GM18868 (cell line): Measurements from ENCODE around the gene GGNBP2.
"Not testable (repeated sequence)": the region's sequence is repeated elsewhere in the genome, so short reads cannot be mapped to it uniquely, and the experiment has no call there.

Experiments used
- ATAC-seq: cut with Tn5 transposase; IDR thresholded peaks from one replicate; pipeline ENCODE4 v1.9.1; 2021; ENCODE audit warnings: mild to moderate bottlenecking, moderate library complexity; ENCODE audit not compliant: unreplicated experiment

The GGNBP2 gene

DNA sequence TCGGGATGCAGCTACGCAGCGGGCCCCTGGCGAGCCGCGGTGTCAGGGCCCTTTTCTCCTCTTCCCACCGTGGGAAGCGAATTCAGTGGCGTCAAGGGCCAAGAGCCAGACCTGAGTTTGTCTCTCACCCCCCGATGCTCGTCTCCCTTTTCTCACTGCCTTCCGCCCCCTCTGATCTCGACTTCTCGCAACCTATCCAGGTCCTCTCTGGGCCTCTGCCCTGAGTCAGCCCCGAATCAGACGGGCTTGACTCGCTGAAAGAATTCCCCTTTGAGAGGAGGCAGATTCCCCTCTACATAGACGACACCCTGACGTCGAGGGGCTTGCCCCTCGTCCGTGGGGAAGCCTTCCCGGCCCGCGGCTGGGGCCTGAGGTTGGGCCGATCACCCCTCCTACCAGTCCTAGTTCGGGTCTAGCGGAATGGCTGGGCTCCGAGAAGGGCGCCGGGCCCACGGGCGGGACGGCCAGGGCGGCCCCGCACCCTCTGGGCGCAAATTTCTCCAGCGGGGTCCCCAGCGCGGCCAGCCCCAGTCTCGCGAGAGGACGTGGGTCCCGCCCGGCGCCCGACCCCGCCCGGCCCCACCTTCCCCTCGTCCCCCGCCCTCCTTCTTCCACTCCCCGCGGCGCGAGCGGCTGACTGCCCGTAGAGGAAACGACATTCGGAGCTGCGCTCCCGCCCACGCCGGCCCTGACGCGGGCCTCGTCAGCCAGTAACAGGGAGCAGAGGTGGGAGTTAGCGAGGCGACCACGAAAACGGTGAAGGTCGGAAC, at the start of gene GGNBP2:
GGNBP2 (plus strand) TSS at position 613 of the 770 bp plus-strand sequence. CDS start 806 bp downstream, outside the sequence.
- peak; percentile 54 for ATAC-seq

- no peak for ATAC-seq
Measured at GRCh38 chr17:36495076-36495578, 49.6 kb upstream of the GGNBP2 start.

DNA sequence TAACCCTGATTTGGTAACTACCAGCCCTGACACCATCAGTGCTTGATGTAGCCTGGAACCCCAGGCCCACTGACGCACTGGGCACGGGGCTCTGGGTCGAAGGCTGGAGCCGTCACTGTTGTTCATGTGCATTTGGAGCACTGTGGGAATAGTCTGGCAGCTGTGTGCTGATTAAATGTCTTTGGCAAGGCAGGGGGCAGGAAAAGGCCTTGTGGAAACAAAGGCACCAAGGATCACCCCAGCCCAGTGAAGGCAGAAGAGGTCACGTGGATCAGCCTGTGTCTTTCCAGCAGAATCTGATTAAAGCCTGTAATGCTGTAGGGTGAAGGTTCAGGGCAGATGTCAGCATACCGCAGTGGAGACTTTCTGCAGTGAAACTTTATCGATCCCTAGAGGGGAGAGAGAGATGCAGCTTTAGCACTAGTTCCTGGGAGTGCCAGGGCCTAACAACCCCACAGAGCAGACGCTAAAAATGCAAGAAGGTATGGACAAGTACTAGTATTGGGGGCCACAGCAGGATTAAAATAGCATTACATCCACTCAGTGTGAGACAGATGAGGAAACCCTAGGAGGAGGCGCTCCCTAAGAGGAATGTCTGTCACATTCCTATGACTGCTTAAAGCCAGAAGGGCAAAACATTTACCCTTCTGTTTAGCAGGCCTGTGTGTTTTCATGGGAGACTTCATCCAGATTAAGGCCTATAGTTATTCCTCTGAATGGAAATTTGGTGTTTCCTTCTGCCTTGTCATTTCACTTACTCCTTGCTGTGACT, 48.5 kb upstream of the GGNBP2 start:
- no peak for ATAC-seq

- no peak for ATAC-seq
Measured at GRCh38 chr17:36498155-36498554, 46.6 kb upstream of the GGNBP2 start.

GRCh38 chr17:36498560-36499300, 46.0 kb upstream of the GGNBP2 start:
- ATAC-seq: no peak

DNA sequence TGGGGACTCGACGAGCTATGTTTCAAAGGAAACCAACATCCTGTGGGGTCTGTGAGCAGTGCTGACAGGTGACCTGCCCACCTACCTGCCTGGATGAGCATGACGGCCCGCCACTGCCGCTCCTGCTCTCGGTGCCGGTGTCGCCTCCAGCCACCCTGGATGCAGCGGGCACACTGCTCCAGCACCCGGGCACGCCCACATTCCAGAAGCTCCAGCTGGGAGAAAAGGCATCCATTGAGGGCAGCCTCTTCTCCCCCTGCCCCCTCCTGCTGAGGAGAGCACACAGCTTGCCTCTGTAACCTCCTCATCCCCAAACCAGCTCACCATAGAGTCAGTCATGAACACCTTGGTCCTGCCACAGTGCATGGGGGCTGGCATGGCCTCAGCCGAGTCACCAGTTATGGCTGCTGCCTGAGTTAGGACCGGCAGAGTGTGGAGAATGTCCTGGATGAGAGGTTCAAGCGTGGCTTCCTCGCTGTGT, 43.9 kb upstream of the GGNBP2 start:
- no peak for ATAC-seq

DNA sequence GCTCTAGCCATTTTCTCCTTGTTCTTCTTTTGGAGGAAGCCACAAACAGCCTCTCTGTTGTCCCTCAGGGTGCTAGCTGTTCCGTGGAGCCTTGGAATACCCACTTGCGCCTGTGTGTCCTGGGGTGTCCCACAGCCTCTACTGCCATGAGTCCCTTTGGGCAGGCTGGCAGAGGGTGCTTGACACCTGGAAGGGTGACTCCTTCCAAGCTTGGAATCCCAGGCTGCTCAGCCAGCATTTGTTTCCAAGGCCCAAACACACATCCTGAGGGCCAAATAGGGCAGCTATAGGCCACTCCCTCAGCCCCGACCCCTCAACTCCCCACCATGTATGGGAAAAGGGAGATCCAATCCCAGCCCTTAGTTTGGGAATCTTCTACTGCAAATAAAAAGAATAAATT, 43.4 kb upstream of the GGNBP2 start:
- no peak for ATAC-seq

- ATAC-seq: no peak
Measured at GRCh38 chr17:36501963-36502362, 42.8 kb upstream of the GGNBP2 start.

DNA sequence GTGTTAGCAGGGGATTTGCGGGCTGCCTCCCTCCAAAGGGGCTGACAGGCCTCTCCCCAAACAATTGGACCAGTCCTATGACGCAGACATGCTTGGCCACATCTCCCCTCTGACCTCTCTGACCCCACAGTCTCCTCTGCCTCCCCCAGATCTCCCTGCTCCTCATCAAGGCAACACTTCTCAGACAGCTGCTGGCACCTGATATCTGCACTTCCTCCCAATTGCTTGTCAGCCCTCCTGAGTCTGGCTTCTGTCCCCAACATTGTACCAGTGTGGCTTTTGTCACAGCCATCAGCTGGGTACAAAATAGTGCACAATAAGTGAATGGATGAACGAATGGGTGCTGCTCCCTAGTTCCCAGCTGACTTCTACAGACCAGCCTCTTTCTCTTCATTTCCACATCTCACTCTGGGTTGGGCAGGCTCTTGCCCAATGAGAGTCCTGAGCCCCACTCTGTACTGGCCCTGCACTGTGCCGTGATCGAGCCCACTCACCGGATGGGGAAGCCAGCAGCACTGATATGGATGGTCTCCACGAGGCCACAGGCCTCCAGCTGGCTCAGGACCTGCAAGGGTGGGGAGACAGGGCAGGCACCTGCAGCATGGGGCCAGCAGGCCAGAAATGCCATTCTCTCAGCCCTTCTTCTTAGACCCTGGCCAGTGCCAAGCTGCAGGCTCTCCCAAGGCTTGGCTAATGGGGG, 41.1 kb upstream of the GGNBP2 start:
- ATAC-seq: no peak

- no peak for ATAC-seq
Measured at GRCh38 chr17:36504156-36504545, 40.6 kb upstream of the GGNBP2 start.

GRCh38 chr17:36505171-36505570, 39.5 kb upstream of the GGNBP2 start:
- no peak for ATAC-seq

DNA sequence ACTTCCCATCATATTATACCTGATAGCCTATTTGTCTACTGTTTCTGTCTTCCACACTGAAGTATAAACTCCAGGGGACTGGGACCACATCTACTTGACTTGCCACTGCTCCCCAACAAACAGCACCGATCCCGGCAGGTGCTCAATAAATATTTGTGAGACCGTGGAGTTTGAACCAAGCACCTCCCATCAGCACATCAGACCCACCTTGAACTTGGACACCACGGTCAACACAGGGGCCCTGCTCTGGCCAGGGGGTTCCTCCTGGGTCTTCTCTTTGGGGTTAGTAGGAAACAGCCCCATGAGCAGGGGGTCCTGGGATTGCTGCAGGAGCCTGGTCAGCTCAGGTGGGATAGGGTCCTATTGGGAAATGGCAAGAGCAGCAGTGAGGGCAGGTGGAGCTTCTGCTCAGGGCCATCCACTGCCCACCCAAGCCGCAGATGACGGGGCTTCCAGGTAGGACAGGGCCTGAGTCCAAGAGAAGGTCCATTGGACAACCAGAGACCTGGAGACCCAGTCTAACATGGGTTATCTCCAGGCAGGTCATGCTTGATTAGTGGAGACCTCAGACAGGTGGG, 38.4 kb upstream of the GGNBP2 start:
- no peak for ATAC-seq

DNA sequence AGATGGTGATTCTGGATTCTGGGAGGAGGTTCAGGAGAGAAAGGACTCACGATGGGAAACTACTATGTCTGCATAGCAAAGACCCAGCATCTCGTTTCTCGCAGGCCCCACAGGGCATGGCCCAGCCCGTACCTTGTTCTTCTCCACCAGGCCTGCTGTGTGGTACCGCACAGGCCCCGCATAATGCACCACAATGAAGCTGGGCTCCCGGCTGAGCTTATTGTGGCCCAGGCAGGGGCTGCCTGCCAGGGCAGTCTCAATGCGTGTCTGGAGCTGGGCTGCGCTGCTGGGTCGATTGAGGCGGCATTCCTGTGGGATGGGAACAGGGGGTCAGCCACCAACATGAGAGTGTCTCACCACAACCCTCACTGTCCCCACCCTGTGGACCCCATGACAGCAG, 37.9 kb upstream of the GGNBP2 start:
- ATAC-seq: no peak

GRCh38 chr17:36507266-36507665, 37.5 kb upstream of the GGNBP2 start:
- ATAC-seq: no peak

DNA sequence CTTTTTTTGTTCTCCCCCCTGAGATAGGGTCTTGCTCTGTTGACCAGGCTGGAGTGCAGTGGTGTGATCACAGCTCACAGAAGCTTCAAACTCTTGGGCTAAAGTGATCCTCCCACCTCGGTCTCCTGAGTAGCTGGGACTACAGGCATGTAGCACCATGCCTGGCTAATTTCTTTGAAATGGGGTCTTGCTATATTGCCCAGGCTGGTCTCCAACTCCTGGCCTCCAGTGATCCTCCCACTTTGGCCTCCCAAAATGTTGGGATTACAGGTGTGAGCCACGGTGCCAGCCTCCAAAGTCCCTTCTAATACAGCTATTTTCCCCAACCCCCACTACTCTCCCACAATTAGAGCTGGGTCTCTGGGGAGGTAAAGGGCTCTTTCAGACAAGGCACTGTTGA, 36.3 kb upstream of the GGNBP2 start:
- ATAC-seq: not testable (repeated sequence)

- no peak for ATAC-seq
Measured at GRCh38 chr17:36509272-36509985, 35.3 kb upstream of the GGNBP2 start.

DNA sequence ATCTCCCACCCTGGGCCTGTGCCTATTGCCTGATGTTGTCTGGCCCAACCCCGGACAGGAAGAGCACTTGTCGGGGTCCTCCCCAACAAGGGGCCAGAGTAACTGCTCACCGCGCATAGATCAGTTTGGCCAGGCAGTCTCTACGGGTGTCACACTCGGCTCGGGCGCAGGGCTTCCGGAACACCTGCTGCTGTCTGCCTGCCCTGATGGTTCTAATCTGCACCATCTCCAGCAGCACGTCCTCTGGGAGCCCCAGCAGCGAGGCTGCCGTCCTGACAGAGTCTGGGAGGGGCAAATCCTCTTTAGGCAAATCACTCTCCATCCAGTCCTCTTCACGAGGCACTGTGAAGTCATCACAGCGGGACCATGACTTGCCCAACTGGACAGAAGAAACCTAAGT, 34.1 kb upstream of the GGNBP2 start:
- ATAC-seq: no peak

DNA sequence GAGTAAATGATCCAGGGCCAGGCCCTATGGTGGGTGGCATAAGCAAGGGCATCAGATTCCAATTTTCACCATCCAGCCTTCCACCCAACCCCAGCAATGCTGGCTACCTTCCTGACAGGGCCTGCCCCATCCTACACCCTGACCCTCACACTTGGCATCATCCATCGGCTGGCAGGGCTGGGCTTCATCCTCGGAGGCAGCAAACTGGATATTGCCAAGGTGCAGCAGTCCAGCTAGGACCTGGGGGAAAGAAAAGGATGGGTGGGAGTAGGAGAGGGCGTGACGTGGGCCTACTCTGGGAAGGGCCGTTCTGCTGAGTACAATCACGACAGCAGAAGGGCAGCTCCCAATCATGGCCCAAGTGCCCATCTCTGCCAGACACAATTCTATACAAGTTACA, 33.5 kb upstream of the GGNBP2 start:
- no peak for ATAC-seq

GRCh38 chr17:36512641-36513040, 32.1 kb upstream of the GGNBP2 start:
- no peak for ATAC-seq

DNA sequence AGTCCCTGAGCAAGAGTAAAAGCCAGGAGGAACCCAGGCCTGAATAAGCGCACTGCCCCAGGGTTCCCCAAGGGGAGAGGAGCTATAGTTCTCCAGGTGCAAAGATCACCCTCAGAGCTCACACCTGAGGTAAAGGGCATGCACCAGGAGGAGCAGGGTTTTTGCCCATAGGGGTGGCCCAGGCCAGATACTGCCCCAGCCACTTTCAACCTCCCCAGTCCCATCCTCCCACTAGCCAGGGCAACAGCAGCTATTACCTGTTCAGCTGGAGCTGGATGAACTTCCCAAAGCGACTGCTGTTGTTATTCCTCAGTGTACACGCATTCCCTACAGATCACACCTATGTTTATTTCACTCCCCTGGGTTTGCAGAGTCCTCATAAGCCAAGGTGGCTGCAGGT, 29.9 kb upstream of the GGNBP2 start:
- ATAC-seq: no peak
